ENCODE measurements around the gene LRP2. TPM values are rescaled to one million over a fixed set of nuclear protein-coding genes. Genes with fewer than 3 reads are reported as not detected.

The LRP2 gene
- total RNA-seq, 1 donor from 2014 or later = not detected

DNA sequence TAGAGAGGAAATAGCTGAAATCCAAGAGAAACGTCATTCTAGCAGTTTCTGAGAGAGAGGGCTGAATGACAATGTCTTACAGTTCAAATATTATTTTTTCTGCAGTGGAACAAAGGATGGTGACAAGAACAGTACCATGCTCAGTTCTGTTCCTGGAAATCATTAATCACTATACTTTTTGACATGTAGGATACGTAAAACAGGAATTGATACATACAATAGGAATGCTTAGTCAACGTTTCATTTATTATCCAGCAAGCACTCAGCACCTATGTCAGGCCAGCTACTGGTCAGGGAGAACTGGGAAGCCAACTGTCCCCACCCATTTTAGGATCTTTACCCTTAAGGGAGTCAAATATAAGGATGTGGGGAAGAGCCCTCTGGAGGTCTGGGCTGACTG lies 178.3 kb downstream of the LRP2 start:
- Mint-ChIP-seq H3K27me3 (ENCODE audit: unreplicated experiment) (no peaks in the 10 kb centered on the region), H3K9me3 (ENCODE audit: unreplicated experiment) (peaks cover 2% of the 10 kb centered on the region), H3K4me3 (ENCODE audit: unreplicated experiment) (no peak overlapping the region), H3K36me3 (ENCODE audit: unreplicated experiment) (no peaks in the 10 kb centered on the region), H3K4me1 (ENCODE audit: low read depth, unreplicated experiment) (no peaks in the 10 kb centered on the region), H3K27ac (ENCODE audit: unreplicated experiment) (no peak overlapping the region)
- DNase-seq = no peak
- TF ChIP-seq, protein P1, sequence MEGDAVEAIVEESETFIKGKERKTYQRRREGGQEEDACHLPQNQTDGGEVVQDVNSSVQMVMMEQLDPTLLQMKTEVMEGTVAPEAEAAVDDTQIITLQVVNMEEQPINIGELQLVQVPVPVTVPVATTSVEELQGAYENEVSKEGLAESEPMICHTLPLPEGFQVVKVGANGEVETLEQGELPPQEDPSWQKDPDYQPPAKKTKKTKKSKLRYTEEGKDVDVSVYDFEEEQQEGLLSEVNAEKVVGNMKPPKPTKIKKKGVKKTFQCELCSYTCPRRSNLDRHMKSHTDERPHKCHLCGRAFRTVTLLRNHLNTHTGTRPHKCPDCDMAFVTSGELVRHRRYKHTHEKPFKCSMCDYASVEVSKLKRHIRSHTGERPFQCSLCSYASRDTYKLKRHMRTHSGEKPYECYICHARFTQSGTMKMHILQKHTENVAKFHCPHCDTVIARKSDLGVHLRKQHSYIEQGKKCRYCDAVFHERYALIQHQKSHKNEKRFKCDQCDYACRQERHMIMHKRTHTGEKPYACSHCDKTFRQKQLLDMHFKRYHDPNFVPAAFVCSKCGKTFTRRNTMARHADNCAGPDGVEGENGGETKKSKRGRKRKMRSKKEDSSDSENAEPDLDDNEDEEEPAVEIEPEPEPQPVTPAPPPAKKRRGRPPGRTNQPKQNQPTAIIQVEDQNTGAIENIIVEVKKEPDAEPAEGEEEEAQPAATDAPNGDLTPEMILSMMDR (IDR thresholded peaks at IDR 0.05; ENCODE audit: partially characterized antibody, unreplicated experiment) = no peak

GRCh38 chr2:169182573-169182972 lies 179.8 kb downstream of the LRP2 start:
- no peak overlapping the region for H3K4me3 Mint-ChIP-seq (ENCODE audit: unreplicated experiment)
- H3K36me3 Mint-ChIP-seq (ENCODE audit: unreplicated experiment) = no peaks in the 10 kb centered on the region
- DNase-seq = no peak
- peaks cover 2% of the 10 kb centered on the region for H3K9me3 Mint-ChIP-seq (ENCODE audit: unreplicated experiment)
- TF ChIP-seq, protein P1 (IDR thresholded peaks at IDR 0.05; ENCODE audit: partially characterized antibody, unreplicated experiment) = no peak
- H3K4me1 Mint-ChIP-seq (ENCODE audit: low read depth, unreplicated experiment) = no peaks in the 10 kb centered on the region
- no peak overlapping the region for H3K27ac Mint-ChIP-seq (ENCODE audit: unreplicated experiment)
- no peaks in the 10 kb centered on the region for H3K27me3 Mint-ChIP-seq (ENCODE audit: unreplicated experiment)

- H3K4me3 Mint-ChIP-seq (ENCODE audit: unreplicated experiment) = no peak overlapping the region
- H3K9me3 Mint-ChIP-seq (ENCODE audit: unreplicated experiment) = peaks cover 2% of the 10 kb centered on the region
Observed at GRCh38 chr2:169178804-169179390, 183.4 kb downstream of the LRP2 start.

DNA sequence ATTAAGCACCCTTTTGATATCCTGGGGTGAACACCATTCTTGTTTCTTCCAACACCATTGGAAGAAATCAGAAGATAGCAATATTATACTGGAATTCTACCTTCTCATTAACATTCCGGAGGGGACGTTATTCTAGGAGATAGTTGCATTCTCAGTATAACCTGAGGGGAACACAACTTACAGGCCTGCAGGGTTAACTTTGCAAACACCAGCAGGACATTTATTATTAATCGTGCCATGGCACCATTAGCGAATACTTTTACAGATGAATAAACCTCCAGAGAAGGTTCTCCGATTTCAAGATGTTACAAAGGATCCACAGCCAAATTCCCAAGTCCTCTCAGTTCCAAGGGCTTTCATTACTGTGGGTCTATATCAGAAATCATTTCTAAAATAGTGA lies 184.0 kb downstream of the LRP2 start:
- H3K4me1 Mint-ChIP-seq (ENCODE audit: low read depth, unreplicated experiment) = no peaks in the 10 kb centered on the region
- H3K27me3 Mint-ChIP-seq (ENCODE audit: unreplicated experiment) = no peaks in the 10 kb centered on the region
- H3K4me3 Mint-ChIP-seq (ENCODE audit: unreplicated experiment) = no peak overlapping the region
- DNase-seq = no peak
- H3K9me3 Mint-ChIP-seq (ENCODE audit: unreplicated experiment) = peaks cover 2% of the 10 kb centered on the region
- TF ChIP-seq, protein P1 (IDR thresholded peaks at IDR 0.05; ENCODE audit: partially characterized antibody, unreplicated experiment) = no peak
- H3K27ac Mint-ChIP-seq (ENCODE audit: unreplicated experiment) = no peak overlapping the region
- H3K36me3 Mint-ChIP-seq (ENCODE audit: unreplicated experiment) = no peaks in the 10 kb centered on the region

More at GRCh38 chr2:169178804-169179390, 183.4 kb downstream of the LRP2 start:
- H3K27ac Mint-ChIP-seq (ENCODE audit: unreplicated experiment) = no peak overlapping the region
- H3K4me1 Mint-ChIP-seq (ENCODE audit: low read depth, unreplicated experiment) = no peaks in the 10 kb centered on the region
- H3K36me3 Mint-ChIP-seq (ENCODE audit: unreplicated experiment) = no peaks in the 10 kb centered on the region
- H3K27me3 Mint-ChIP-seq (ENCODE audit: unreplicated experiment) = no peaks in the 10 kb centered on the region
- TF ChIP-seq, protein P1 (IDR thresholded peaks at IDR 0.05; ENCODE audit: partially characterized antibody, unreplicated experiment) = no peak
- no peak for DNase-seq

DNA sequence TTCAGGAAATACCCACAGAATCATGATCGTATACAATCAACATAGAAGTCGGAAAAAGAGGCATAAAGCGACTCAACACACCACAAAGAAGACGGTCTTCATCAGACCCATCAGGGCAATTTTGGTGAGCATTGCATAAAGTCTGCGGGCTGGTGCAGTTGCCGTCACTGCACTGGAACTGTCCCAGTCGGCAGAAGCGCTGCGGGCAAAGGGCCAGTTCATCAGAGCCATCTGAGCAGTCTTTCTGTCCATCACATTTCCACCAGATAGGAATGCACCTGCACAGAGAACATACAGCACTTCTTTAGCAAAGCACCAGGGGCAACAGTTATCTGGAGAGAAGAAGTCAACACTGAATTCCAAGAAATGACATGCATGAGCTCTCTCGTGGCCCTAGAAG lies 187.2 kb downstream of the LRP2 start:
- TF ChIP-seq, protein P1 (IDR thresholded peaks at IDR 0.05; ENCODE audit: partially characterized antibody, unreplicated experiment) = no peak
- Mint-ChIP-seq H3K4me3 (ENCODE audit: unreplicated experiment) (no peak overlapping the region), H3K27ac (ENCODE audit: unreplicated experiment) (no peak overlapping the region), H3K4me1 (ENCODE audit: low read depth, unreplicated experiment) (no peaks in the 10 kb centered on the region), H3K27me3 (ENCODE audit: unreplicated experiment) (no peaks in the 10 kb centered on the region), H3K9me3 (ENCODE audit: unreplicated experiment) (no peaks in the 10 kb centered on the region), H3K36me3 (ENCODE audit: unreplicated experiment) (no peaks in the 10 kb centered on the region)
- DNase-seq = no peak
